ENCODE results near the gene SH3RF3. TPM values are rescaled to one million over a fixed set of nuclear protein-coding genes. Genes with fewer than 3 reads are reported as not detected.

The SH3RF3 gene
- total RNA-seq, 1 experiment from 2014 or later, result 4.9 TPM

DNA sequence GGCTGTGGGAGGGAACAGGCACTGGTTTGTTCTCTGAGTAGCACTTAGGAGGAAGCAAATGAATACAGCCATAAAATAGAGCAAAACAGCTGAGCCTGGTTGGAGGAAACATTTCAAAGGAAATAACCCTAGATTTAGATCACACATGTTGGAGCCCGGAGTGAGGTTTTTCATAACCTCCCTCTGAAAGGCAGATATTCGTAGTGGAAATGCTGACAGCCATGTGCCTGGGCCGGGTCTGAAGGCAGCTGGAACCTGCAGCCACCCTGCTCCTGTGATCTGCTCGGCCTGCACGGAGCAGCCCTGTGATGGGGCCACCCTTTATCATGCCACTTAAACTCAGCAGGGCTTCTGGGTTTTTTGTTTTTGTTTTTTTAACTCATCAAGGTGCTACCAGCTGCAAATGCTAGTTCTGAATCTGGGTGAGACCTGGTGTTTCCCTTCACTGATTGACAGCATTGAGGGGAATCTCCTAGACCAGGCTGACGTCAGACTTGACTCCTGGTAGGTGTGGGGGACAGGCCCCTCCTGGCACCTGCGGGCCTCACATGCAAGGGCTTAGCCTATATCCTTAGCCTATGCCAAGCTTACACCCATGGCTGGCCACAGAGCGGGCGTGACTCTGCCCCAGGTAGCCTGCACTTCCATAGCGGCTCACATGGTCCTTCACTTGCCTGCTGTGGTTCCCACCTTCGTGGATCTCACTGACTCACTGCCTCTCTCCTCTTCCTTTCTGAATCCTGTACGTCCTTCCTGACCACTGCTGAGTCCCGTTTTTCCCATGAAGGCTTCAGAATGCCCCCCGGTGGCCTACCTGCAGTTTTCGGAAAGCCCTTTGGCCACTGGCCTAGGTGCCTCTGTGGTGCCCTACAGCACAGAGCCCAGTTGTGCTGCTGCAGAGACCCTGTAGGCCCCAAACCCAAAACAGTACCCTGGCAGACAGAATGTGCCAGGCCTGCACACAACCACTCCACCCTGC, 267.5 kb downstream of the SH3RF3 start:
- intact Hi-C loops (cut with micrococcal nuclease; ENCODE audit: unreplicated experiment), result no loop called here
- in situ Hi-C loops (cut with HindIII; ENCODE audit: low pct_unique_long_range_greater_than_20kb, low sequenced_read_pairs), result no loop called here
- no peak overlapping the region for H3K27ac ChIP-seq (ENCODE audit: low read length)
- no peaks in the 10 kb centered on the region for H3K36me3 ChIP-seq (ENCODE audit: control insufficient read depth, insufficient read depth, low read length)
- ChIA-PET POLR2A (no interaction called here), CTCF (no interaction called here)
- H3K27me3 ChIP-seq (ENCODE audit: control insufficient read depth, insufficient read depth, low read length), result no peaks in the 10 kb centered on the region; the same call in 1 of the 2 replicates
- no peaks in the 10 kb centered on the region; the same call in 1 of the 2 replicates for H3K4me1 ChIP-seq (ENCODE audit: control insufficient read depth, insufficient read depth, low read length)
- BruUV-seq (replicated peaks), result no TSS peak
- no peak for DNase-seq (ENCODE audit: low read depth, low spot score)
- H3K4me3 ChIP-seq (ENCODE audit: low read depth in 2 of 2, low read length in 2 of 2), result no peak overlapping the region
- TF ChIP-seq SIN3A (IDR thresholded peaks at IDR 0.05; ENCODE audit: borderline replicate concordance, insufficient read depth, low read depth, low read length) (no peak), TCF7L2 (IDR thresholded peaks at IDR 0.05; ENCODE audit: low read depth, low read length) (no peak), POLR2AphosphoS5 (IDR thresholded peaks at IDR 0.05; ENCODE audit: low read depth, low read length) (no peak)
- TF ChIP-seq, protein P1, sequence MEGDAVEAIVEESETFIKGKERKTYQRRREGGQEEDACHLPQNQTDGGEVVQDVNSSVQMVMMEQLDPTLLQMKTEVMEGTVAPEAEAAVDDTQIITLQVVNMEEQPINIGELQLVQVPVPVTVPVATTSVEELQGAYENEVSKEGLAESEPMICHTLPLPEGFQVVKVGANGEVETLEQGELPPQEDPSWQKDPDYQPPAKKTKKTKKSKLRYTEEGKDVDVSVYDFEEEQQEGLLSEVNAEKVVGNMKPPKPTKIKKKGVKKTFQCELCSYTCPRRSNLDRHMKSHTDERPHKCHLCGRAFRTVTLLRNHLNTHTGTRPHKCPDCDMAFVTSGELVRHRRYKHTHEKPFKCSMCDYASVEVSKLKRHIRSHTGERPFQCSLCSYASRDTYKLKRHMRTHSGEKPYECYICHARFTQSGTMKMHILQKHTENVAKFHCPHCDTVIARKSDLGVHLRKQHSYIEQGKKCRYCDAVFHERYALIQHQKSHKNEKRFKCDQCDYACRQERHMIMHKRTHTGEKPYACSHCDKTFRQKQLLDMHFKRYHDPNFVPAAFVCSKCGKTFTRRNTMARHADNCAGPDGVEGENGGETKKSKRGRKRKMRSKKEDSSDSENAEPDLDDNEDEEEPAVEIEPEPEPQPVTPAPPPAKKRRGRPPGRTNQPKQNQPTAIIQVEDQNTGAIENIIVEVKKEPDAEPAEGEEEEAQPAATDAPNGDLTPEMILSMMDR (IDR thresholded peaks at IDR 0.05), result no peak
- TF ChIP-seq, protein P2, sequence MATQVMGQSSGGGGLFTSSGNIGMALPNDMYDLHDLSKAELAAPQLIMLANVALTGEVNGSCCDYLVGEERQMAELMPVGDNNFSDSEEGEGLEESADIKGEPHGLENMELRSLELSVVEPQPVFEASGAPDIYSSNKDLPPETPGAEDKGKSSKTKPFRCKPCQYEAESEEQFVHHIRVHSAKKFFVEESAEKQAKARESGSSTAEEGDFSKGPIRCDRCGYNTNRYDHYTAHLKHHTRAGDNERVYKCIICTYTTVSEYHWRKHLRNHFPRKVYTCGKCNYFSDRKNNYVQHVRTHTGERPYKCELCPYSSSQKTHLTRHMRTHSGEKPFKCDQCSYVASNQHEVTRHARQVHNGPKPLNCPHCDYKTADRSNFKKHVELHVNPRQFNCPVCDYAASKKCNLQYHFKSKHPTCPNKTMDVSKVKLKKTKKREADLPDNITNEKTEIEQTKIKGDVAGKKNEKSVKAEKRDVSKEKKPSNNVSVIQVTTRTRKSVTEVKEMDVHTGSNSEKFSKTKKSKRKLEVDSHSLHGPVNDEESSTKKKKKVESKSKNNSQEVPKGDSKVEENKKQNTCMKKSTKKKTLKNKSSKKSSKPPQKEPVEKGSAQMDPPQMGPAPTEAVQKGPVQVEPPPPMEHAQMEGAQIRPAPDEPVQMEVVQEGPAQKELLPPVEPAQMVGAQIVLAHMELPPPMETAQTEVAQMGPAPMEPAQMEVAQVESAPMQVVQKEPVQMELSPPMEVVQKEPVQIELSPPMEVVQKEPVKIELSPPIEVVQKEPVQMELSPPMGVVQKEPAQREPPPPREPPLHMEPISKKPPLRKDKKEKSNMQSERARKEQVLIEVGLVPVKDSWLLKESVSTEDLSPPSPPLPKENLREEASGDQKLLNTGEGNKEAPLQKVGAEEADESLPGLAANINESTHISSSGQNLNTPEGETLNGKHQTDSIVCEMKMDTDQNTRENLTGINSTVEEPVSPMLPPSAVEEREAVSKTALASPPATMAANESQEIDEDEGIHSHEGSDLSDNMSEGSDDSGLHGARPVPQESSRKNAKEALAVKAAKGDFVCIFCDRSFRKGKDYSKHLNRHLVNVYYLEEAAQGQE (IDR thresholded peaks at IDR 0.05; ENCODE audit: insufficient read depth in 1 of 2, low read depth in 2 of 2, low read length in 1 of 2), result no peak
- no peak for ATAC-seq
- no peaks in the 10 kb centered on the region for H3K9me3 ChIP-seq (ENCODE audit: control insufficient read depth, insufficient read depth, low read depth, low read length)

DNA sequence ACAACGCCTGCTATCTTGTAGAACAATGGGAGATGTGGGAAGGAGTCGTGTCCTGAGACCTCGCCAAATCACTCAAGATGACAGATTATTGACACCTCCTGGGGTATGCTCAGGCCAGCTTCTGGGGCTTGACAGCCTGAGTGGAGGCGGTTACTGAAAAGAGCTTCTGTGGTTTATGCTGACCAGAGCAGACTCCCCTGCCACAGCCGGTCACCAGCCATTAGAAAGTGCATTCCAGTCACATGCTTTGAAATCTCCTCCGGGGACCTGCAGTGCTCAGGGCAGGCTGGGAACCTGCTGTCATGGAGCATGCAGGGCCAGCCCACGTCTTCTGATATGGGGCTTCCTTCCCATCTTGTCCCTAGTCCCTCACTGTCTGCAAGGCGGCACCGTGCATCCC, 268.9 kb downstream of the SH3RF3 start:
- in situ Hi-C loops (cut with HindIII; ENCODE audit: low pct_unique_long_range_greater_than_20kb, low sequenced_read_pairs) (no loop called here), intact Hi-C loops (cut with micrococcal nuclease; ENCODE audit: unreplicated experiment) (no loop called here)
- ChIA-PET POLR2A (no interaction called here), CTCF (no interaction called here)
- Histone ChIP-seq H3K9me3 (ENCODE audit: control insufficient read depth, insufficient read depth, low read depth, low read length) (no peaks in the 10 kb centered on the region), H3K4me1 (ENCODE audit: control insufficient read depth, insufficient read depth, low read length) (no peaks in the 10 kb centered on the region; the same call in 1 of the 2 replicates), H3K36me3 (ENCODE audit: control insufficient read depth, insufficient read depth, low read length) (no peaks in the 10 kb centered on the region), H3K27ac (ENCODE audit: low read length) (no peak overlapping the region), H3K27me3 (ENCODE audit: control insufficient read depth, insufficient read depth, low read length) (no peaks in the 10 kb centered on the region; the same call in 1 of the 2 replicates), H3K4me3 (ENCODE audit: low read depth in 2 of 2, low read length in 2 of 2) (no peak overlapping the region)
- ATAC-seq, result no peak
- TF ChIP-seq, protein P1 (IDR thresholded peaks at IDR 0.05), result no peak
- no peak for TF ChIP-seq POLR2AphosphoS5 (IDR thresholded peaks at IDR 0.05; ENCODE audit: low read depth, low read length)
- TF ChIP-seq, protein P2 (IDR thresholded peaks at IDR 0.05; ENCODE audit: insufficient read depth in 1 of 2, low read depth in 2 of 2, low read length in 1 of 2), result no peak
- TF ChIP-seq TCF7L2 (IDR thresholded peaks at IDR 0.05; ENCODE audit: low read depth, low read length), result no peak
- no peak for TF ChIP-seq SIN3A (IDR thresholded peaks at IDR 0.05; ENCODE audit: borderline replicate concordance, insufficient read depth, low read depth, low read length)
- no peak for DNase-seq (ENCODE audit: low read depth, low spot score)
- no TSS peak for BruUV-seq (replicated peaks)

Data from Panc1 (cell line).